ENCODE results near the gene DYNC1LI2.
"Not testable (repeated sequence)": the region's sequence is repeated elsewhere in the genome, so short reads cannot be mapped to it uniquely, and the experiment has no call there.

DYNC1LI2 gene

GRCh38 chr16:66751303-66751991 lies at the start of gene DYNC1LI2:
DYNC1LI2 (minus strand) TSS chr16:66751609; CDS start chr16:66751591, 18 bp downstream.
- DNase-seq (ENCODE audit: low spot score), result peak; percentile 90

DNA sequence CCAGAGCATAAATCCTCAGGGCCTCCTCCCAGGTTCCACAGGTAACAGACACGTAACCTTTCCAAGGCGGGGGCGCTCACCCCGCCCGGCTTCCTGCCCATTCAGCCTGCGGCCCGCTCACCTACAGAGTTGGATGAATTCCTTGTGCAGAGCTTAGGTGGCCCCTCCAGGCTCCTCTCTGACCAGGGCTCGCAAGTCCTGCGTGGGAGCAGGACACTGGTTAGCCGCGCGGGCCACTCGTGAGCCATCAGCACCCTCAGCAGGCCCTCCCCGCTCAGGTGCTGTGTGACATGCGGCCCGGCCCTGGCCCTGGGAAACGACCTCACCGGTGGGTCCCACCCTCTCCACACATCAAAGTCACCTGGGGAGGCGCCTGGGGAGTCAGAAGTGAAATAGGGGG lies 49.4 kb upstream of the DYNC1LI2 start:
- DNase-seq (ENCODE audit: low spot score), result no peak

DNA sequence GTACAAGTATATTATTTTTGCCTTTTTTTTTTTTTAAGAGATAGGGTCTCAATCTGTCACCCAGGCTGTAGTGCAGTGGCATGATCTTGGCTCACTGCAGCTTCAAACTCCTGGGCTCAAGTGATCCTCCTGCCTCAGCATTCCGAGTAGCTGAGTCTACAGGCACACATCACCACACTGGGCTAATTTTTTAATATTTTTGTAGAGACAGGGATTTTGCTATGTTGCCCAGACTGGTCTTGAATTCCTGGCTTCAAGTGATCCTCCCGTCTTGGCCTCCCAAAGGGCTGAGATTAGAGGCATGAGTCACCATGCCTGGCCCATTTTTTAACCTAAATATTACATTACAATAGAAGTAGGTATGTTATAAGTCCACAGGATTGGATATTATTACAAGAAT lies 46.8 kb upstream of the DYNC1LI2 start:
- no peak for DNase-seq (ENCODE audit: low spot score)

DNA sequence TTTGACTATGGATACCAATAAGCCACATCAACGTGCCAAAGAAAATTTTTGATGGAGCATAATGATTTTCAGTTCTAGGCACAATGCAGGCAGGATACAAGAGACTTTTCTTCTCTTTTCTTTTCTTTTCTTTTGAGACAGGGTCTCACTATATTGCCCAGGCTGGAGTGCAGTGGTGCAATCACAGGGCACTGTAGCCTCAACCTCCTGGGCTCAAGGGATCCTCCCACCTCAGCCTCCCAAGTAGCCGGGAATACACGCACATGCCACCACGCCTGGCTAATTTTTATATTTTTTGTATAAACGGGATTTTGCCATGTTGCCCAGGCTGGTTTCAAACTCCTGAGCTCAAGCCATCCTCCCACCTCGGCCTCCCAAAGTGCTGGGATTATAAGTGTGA lies 42.6 kb upstream of the DYNC1LI2 start:
- DNase-seq (ENCODE audit: low spot score), result not testable (repeated sequence)

GRCh38 chr16:66790130-66790733 lies 38.8 kb upstream of the DYNC1LI2 start:
- no peak for DNase-seq (ENCODE audit: low spot score)

DNA sequence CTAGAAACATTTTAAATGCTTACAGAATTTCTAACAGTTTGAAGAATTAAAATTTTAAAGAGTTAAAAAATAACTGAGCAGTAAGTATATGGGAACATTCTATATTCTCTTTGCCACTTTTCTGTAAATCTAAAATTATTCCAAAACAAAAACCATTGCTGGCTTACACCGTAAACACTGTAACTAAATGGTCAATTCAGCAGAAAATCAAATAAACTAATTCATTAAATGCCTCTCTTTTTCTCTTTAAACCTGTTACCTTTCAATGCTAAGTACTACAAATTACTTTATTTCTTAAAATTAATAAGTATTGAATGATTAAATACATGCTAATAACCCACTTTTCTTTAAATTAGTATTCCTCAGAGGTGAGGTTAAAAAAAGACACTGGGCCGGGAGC lies 36.0 kb upstream of the DYNC1LI2 start:
- no peak for DNase-seq (ENCODE audit: low spot score)

DNA sequence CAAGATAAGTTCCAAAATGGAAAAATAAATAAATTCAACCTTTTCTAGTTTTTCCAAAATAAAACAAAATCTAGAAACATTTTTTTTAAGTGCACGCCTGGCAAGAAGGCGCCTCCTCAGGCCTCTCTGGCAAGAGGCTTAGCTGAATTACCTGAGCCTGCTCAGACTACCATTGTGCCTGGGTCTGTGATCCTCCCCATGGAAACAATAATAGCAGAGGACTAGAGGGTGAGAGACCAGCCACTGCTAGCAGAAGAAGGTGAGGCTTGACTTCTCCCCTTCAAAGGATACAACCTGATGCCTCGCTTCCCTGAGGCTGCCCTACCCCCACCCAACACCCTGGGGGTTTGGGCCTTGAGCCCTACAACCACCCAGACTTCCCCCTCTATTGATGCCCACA lies 35.1 kb upstream of the DYNC1LI2 start:
- DNase-seq (ENCODE audit: low spot score), result no peak

GRCh38 chr16:66776457-66776856 lies 25.0 kb upstream of the DYNC1LI2 start:
- DNase-seq (ENCODE audit: low spot score), result no peak

DNA sequence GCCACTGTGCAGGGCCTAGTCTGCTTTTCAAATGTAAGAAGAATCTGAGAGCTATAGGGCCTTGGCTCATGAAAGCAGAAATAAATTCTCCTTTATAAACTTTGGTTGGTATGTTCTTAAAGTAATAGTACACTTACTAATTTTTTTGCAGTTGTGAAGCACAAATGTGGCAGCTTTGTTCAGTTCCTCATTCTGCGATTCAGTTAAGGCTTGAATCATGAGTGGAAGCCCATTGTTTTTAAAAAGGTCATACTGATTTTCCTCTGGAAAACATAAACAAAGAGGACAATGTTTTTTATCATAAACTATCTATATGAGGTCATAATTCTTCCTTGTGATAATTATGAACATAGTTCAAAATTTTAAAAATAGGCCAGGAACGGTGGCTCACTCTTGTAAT lies 23.6 kb upstream of the DYNC1LI2 start:
- DNase-seq (ENCODE audit: low spot score), result no peak

GRCh38 chr16:66758086-66758485 lies 6.7 kb upstream of the DYNC1LI2 start:
- no peak for DNase-seq (ENCODE audit: low spot score)

DNA sequence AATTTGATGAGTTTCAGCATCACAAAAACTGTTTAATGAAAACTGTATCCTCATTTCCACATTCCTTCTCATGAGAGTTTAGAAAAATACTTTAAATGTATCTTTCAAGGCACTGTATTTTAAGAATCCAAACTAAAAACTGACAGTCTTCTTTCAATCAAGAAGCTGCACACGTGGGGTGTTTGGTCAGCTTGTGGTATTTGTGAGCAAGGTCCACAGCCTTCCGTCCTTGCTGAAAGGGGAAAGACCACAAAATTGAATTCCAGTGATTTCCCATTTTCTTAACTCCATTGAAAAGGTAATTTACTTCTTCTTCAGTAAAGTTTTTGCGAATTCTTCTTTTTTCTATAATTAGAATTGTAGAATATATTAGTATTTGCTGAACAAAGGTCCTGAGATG lies 3.4 kb upstream of the DYNC1LI2 start:
- DNase-seq (ENCODE audit: low spot score), result no peak

- no peak for DNase-seq (ENCODE audit: low spot score)
Observed at GRCh38 chr16:66754211-66754610, 2.8 kb upstream of the DYNC1LI2 start.

- no peak for DNase-seq (ENCODE audit: low spot score)
Observed at GRCh38 chr16:66752958-66753357, 1.5 kb upstream of the DYNC1LI2 start.

DNA sequence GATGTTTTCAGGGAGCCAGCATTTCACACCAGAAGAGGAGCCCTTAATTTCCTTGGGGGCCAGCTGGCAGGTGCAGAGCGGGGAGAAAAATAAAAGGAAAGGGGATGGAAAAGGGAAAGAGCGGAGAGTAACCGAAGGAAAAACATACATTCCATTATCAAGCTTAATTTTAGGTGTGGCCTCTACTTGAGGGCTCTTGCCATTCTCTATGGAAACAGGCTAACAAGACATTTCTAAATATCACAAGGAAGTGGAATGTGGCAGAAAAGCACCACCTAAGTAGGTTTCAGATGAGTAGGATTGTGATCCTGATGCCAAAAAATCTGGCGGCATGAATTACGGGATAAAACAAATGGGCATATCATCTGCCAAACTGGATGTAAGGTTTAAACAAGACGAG lies 970 bp upstream of the DYNC1LI2 start:
- no peak for DNase-seq (ENCODE audit: low spot score)

DNA sequence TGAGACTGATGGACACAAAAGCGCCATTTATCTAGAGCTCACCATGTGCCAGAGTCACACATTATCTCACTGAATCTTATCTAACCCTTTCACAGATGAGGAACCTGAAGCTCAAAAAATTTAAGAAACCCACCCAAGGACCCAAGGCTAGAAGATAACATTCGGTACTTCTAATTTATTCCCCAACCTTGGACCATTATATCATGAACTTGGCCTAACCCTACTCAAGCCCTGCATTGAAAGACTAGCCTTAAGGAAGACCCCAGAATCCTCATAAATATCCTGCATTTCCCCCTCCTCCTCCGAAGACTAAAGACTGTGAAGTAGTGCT lies 548 bp upstream of the DYNC1LI2 start:
- no peak for DNase-seq (ENCODE audit: low spot score)

DNA sequence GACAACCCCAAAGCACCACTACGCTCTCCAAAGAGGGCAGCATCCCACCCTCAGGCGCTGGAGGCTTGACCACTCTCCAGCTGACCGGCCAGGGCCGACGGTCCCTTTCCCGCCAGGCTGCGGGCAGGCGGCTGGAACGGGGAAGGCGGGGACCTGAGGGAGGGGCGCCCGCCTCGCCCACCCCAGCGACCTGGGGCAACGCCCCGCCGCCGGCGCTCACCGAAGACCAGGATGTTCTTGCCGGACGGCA lies 431 bp downstream of the DYNC1LI2 start:
- no peak for DNase-seq (ENCODE audit: low spot score)

DNA sequence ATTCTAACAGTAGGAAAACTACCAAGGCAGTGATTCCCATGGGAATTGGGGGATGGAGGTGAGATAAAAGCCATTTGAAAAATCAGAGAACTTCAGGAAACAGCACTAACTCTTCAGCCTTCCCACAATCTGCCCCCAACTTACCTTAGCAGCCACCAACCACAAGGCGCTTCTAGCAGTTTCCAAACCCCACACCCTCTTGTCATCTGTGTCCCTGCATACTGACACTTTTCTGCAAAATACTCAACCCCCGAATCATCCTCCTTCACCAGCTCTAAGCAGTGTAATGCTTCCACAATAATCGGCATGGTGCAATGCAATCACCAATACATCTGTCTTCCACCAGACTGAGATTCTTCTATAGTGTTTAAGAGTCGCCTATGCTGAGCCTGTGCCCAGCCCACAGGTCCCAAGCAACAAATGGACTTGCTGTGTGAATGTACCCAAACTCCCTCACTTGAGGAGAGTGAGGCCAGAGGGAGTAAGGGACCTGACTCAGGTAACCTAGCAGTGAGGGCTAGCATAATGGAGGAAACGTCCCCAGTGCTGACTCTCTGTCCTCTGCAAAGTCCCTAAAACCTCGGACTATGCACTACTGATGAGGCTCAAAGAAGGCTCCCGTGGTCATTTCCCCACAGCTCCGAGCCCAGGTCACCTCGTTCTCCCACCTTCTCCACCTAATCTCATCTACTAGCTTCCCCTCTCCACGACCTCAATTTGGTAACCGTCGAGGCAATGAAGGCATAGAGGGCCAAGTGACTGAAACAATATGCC lies 943 bp downstream of the DYNC1LI2 start:
- no peak for DNase-seq (ENCODE audit: low spot score)

DNA sequence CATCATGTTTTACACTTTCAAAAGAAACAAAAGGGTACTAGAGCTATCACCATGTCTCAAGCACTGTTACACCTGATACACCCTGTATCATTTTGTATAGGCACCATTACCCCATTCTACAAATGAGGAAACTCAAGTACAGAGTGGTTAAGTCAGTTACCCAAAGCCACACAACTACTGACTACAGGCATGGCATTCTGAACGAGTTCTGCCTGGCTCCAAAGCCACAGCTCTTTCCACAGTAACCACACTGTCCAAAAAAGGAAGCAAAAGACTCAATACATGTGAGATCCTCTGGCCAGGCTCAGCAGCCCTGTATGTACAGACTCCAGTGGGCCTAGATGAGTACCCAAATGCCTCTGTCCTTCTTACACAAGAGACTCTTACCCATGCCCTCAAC lies 4.7 kb downstream of the DYNC1LI2 start:
- DNase-seq (ENCODE audit: low spot score), result no peak

DNA sequence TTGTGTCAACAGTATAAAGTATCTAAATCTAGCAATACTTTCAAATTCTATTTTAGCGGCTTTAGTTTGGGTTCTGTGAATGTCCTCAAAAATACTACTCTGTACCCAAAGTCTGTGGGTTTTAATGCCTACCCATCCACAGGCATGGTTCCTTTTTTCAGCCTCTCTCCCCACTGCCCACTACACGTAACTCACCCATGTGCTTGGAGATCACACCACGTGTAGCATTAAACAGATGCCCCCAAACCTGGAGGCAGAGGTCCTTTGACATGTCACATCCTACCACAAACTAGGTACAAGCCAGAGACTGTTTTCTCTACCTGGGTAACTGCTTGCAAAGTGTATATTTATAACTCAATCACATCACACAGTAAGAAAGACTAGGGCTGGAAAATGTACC lies 5.4 kb downstream of the DYNC1LI2 start:
- DNase-seq (ENCODE audit: low spot score), result no peak

DNA sequence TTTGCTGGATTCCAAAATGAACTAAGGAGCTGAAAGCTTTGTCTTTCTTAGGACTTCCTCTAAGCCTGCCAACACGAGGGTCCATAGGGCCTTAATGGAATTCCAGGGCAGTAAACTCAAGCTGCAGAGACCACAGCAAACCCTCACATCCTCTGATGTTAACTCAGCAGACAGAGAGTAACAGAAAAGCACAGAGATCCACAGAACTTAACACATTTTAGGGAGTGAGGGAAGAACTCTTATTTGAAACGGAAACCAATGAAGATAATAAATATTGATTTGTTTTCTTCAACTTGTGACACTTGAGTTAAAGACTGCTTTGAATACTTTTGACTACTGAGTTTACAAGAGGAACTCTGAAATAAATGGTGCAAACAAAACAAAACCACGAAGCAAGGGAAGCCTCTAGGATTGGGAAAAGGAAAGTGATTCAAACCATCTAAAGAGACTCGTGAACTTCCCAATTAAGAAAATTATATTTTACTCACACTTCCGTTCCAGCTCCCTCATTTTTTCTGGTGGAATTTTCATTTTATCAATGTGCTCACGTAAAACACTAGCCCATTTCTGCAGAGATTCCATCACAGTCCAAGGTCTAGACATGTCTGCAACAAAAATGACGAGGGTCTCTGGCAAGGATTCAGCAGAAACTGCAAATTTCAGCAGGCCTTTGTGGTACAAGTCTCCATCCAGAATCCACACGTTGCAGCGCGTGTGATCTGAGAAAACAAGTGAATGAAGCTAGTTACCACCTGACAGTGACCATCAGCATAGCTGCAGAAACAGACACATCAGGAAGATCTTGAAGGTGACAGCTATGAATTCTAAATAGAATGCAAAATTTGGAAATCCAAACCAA lies 9.2 kb downstream of the DYNC1LI2 start:
- no peak for DNase-seq (ENCODE audit: low spot score)

DNA sequence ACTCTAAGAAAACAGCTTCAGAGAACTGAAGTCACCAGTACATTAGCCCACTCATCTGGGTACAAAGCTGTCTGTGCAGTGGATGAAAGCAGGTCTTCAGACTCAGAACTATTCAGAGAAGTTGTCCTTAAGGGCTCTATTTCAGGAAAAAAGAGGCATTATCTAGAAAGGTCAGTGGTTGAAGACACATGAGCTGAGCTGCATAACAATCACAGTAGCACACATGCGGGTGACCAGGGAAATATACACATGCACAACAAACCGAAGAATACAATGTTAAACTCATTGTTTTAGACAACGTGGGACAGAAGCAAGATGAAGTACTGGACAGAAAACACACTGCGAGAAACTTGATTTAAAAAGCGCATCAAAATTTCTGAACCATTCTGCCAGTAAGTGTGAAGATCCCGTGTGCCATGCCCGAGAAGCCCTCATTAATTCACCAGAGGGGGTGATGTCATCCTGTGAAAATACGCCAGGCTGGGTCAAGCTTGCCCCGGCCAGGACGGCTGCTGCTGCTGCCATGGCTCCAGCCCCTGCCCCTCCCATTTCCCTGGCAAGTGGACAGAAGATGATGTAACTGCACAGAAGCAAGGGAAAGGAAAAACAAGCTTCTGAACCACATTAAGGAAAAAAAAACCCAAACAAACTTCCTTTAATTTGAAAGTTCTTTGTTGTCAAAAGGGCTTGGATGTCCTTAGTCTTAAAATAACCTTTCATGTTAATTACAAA lies 10.1 kb downstream of the DYNC1LI2 start:
- no peak for DNase-seq (ENCODE audit: low spot score)

GRCh38 chr16:66740533-66740932 lies 10.9 kb downstream of the DYNC1LI2 start:
- DNase-seq (ENCODE audit: low spot score), result no peak

Measured in ecto neural progenitor cell (in vitro differentiated cells).